ENCODE data around the gene TBC1D9B.
"Not testable (repeated sequence)": the region's sequence is repeated elsewhere in the genome, so short reads cannot be mapped to it uniquely, and the experiment has no call there.

The TBC1D9B gene

GRCh38 chr5:179840766-179841165 is 66.9 kb downstream of the TBC1D9B start:
- POLR2A ChIA-PET: no interaction called here

GRCh38 chr5:179840321-179840720 is 67.4 kb downstream of the TBC1D9B start:
- H3K27me3 ChIP-seq (replicated peaks in 2 of 5; ENCODE audit: control insufficient read depth in 4 of 5, insufficient read depth in 5 of 5, low read length in 4 of 5): no peaks in the 10 kb centered on the region
- H3K36me3 ChIP-seq (ENCODE audit: control insufficient read depth in 4 of 4, insufficient read depth in 4 of 4, low read length in 3 of 4): peaks cover 13 to 74% (median 40%) of the 10 kb centered on the region in 4 experiments
- CTCF ChIA-PET: interaction anchor here (0.8 kb wide), 1 partner anchor 9 kb away, joined by 3 read pairs; no protein-coding TSS in a partner anchor
- POLR2A ChIA-PET: no interaction called here
- WGBS (ENCODE audit: insufficient coverage): 98% methylated on average over 11 of the region's 11 CpGs
- H3K9me3 ChIP-seq (ENCODE audit: control extremely low read depth in 1 of 5, control insufficient read depth in 4 of 5, insufficient read depth in 2 of 5, low read depth in 1 of 5, low read length in 4 of 5): peaks cover 0 to 5% (median 2%) of the 10 kb centered on the region in 5 experiments
- DNase-seq: no peak
- no peak overlapping the region for H3K27ac ChIP-seq (ENCODE audit: insufficient read depth in 1 of 2, low read depth in 1 of 2, low read length in 2 of 2, poor library complexity in 1 of 2, severe bottlenecking in 2 of 2)
- peaks cover 0 to 2% (median 0%) of the 10 kb centered on the region in 4 experiments for H3K4me1 ChIP-seq (ENCODE audit: control extremely low read depth in 1 of 4, control insufficient read depth in 4 of 4, insufficient read depth in 4 of 4, low read length in 3 of 4)
- H3K4me3 ChIP-seq (ENCODE audit: control insufficient read depth in 1 of 7, extremely low read depth in 1 of 7, insufficient read depth in 4 of 7, low read depth in 2 of 7, low read length in 6 of 7): no peak overlapping the region

More at GRCh38 chr5:179840766-179841165, 66.9 kb downstream of the TBC1D9B start:
- H3K4me1 ChIP-seq (ENCODE audit: control extremely low read depth in 1 of 4, control insufficient read depth in 4 of 4, insufficient read depth in 4 of 4, low read length in 3 of 4): peaks cover 0 to 2% (median 0%) of the 10 kb centered on the region in 4 experiments
- DNase-seq: no peak
- H3K27ac ChIP-seq (ENCODE audit: insufficient read depth in 1 of 2, low read depth in 1 of 2, low read length in 2 of 2, poor library complexity in 1 of 2, severe bottlenecking in 2 of 2): no peak overlapping the region
- no peaks in the 10 kb centered on the region for H3K27me3 ChIP-seq (replicated peaks in 2 of 5; ENCODE audit: control insufficient read depth in 4 of 5, insufficient read depth in 5 of 5, low read length in 4 of 5)
- H3K36me3 ChIP-seq (ENCODE audit: control insufficient read depth in 4 of 4, insufficient read depth in 4 of 4, low read length in 3 of 4): peaks cover 13 to 74% (median 43%) of the 10 kb centered on the region in 4 experiments
- CTCF ChIA-PET: interaction anchor here (1.3 kb wide), 1 partner anchor 39 kb away, joined by 7 read pairs; no protein-coding TSS in a partner anchor
- no peak overlapping the region for H3K4me3 ChIP-seq (ENCODE audit: control insufficient read depth in 1 of 7, extremely low read depth in 1 of 7, insufficient read depth in 4 of 7, low read depth in 2 of 7, low read length in 6 of 7)
- 97% methylated on average over 16 of the region's 17 CpGs for WGBS (ENCODE audit: insufficient coverage)
- peaks cover 0 to 6% (median 4%) of the 10 kb centered on the region in 5 experiments for H3K9me3 ChIP-seq (ENCODE audit: control extremely low read depth in 1 of 5, control insufficient read depth in 4 of 5, insufficient read depth in 2 of 5, low read depth in 1 of 5, low read length in 4 of 5)

DNA sequence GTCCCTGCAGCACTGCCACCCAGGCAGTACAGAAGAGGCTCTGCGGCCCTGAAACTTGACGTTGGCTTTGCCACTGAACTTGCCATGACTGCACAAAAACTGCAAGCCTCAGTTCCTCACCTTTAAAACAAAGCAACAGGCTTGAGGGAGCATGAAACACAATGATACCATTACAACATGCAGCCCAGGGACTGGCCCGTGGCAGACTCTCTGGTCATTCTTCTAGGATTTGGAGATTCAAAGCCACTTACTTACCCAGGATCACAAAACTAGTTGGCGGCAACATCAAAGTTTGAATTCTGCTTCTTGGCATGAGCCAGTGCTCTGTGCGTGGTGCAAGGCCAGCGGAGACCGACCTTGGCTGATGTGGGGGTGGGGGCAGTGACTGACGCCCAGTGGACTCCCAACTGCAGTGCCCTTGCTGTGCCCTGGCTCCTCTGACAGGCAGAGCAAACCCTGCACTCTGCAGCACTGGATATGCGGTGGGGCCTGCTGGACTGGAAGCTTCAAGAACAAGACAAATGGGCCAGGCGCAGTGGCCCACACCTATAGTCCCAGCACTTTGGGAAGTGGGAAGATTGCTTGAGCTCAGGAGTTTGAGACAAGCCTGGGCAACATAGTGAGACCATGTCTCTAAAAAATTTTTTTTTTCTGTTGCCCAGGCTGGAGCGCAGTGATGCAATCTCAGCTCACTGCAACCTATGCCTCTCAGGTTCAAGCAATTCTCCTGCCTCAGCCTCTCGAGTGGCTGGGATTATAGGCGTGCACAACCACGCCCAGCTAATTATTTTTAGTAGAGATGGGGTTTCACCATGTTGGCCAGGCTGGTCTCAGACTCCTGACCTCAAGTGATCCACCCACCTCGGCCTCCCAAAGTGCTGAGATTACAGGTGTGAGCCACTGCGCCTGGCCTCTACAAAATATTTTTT is 68.1 kb downstream of the TBC1D9B start:
- Histone ChIP-seq H3K9me3 (ENCODE audit: control extremely low read depth in 1 of 5, control insufficient read depth in 4 of 5, insufficient read depth in 2 of 5, low read depth in 1 of 5, low read length in 4 of 5) (peaks cover 0 to 4% (median 2%) of the 10 kb centered on the region in 5 experiments), H3K4me3 (ENCODE audit: control insufficient read depth in 1 of 7, extremely low read depth in 1 of 7, insufficient read depth in 4 of 7, low read depth in 2 of 7, low read length in 6 of 7) (no peak overlapping the region), H3K4me1 (ENCODE audit: control extremely low read depth in 1 of 4, control insufficient read depth in 4 of 4, insufficient read depth in 4 of 4, low read length in 3 of 4) (peaks cover 0 to 2% (median 0%) of the 10 kb centered on the region in 4 experiments), H3K27me3 (replicated peaks in 2 of 5; ENCODE audit: control insufficient read depth in 4 of 5, insufficient read depth in 5 of 5, low read length in 4 of 5) (no peaks in the 10 kb centered on the region), H3K27ac (ENCODE audit: insufficient read depth in 1 of 2, low read depth in 1 of 2, low read length in 2 of 2, poor library complexity in 1 of 2, severe bottlenecking in 2 of 2) (no peak overlapping the region), H3K36me3 (ENCODE audit: control insufficient read depth in 4 of 4, insufficient read depth in 4 of 4, low read length in 3 of 4) (peaks cover 13 to 72% (median 39%) of the 10 kb centered on the region in 4 experiments)
- over 99% methylated on average over 13 of the region's 16 CpGs for WGBS (ENCODE audit: insufficient coverage)
- no peak for DNase-seq
- CTCF ChIA-PET: interaction anchor here (0.8 kb wide), 1 partner anchor 8 kb away, joined by 3 read pairs; no protein-coding TSS in a partner anchor
- POLR2A ChIA-PET: interaction anchor here (0.6 kb wide), 1 partner anchor 12 kb away, joined by 3 read pairs; no protein-coding TSS in a partner anchor

GRCh38 chr5:179837076-179838011 is 70.4 kb downstream of the TBC1D9B start:
- POLR2A ChIA-PET: interaction anchor here (0.5 to 2.4 kb wide), 9 partner anchors 8 to 94 kb away, joined by 3 to 10 read pairs (median 3); partner anchors contain the start of gene SQSTM1
- Histone ChIP-seq H3K4me3 (ENCODE audit: control insufficient read depth in 1 of 7, extremely low read depth in 1 of 7, insufficient read depth in 4 of 7, low read depth in 2 of 7, low read length in 6 of 7) (no peak overlapping the region), H3K4me1 (ENCODE audit: control extremely low read depth in 1 of 4, control insufficient read depth in 4 of 4, insufficient read depth in 4 of 4, low read length in 3 of 4) (peaks cover 0 to 2% (median 0%) of the 10 kb centered on the region in 4 experiments), H3K9me3 (ENCODE audit: control extremely low read depth in 1 of 5, control insufficient read depth in 4 of 5, insufficient read depth in 2 of 5, low read depth in 1 of 5, low read length in 4 of 5) (no peaks in the 10 kb centered on the region), H3K27ac (ENCODE audit: insufficient read depth in 1 of 2, low read depth in 1 of 2, low read length in 2 of 2, poor library complexity in 1 of 2, severe bottlenecking in 2 of 2) (peak overlapping the region in 1 of 2 experiments; percentile 36), H3K36me3 (ENCODE audit: control insufficient read depth in 4 of 4, insufficient read depth in 4 of 4, low read length in 3 of 4) (peaks cover 21 to 80% (median 56%) of the 10 kb centered on the region in 4 experiments), H3K27me3 (replicated peaks in 2 of 5; ENCODE audit: control insufficient read depth in 4 of 5, insufficient read depth in 5 of 5, low read length in 4 of 5) (no peaks in the 10 kb centered on the region)
- CTCF ChIA-PET: interaction anchor here (1.0 to 1.6 kb wide), 6 partner anchors 10 to 83 kb away, joined by 3 to 5 read pairs (median 4); no protein-coding TSS in a partner anchor
- no peak for DNase-seq
- 95% methylated on average over 13 of the region's 15 CpGs for WGBS (ENCODE audit: insufficient coverage)

DNA sequence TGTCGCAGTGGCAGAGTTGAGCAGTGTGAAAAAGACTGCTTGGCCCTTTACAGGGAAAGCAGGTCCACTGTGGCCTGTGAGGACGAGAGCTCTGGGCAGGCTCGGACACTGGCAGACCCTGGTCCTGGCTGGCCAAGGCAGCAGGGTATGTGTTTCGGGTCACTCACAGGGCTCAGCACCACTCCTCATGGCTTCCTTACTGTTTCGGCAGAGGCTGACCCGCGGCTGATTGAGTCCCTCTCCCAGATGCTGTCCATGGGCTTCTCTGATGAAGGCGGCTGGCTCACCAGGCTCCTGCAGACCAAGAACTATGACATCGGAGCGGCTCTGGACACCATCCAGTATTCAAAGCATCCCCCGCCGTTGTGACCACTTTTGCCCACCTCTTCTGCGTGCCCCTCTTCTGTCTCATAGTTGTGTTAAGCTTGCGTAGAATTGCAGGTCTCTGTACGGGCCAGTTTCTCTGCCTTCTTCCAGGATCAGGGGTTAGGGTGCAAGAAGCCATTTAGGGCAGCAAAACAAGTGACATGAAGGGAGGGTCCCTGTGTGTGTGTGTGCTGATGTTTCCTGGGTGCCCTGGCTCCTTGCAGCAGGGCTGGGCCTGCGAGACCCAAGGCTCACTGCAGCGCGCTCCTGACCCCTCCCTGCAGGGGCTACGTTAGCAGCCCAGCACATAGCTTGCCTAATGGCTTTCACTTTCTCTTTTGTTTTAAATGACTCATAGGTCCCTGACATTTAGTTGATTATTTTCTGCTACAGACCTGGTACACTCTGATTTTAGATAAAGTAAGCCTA is 71.3 kb downstream of the TBC1D9B start:
- Histone ChIP-seq H3K27me3 (replicated peaks in 2 of 5; ENCODE audit: control insufficient read depth in 4 of 5, insufficient read depth in 5 of 5, low read length in 4 of 5) (no peaks in the 10 kb centered on the region), H3K9me3 (ENCODE audit: control extremely low read depth in 1 of 5, control insufficient read depth in 4 of 5, insufficient read depth in 2 of 5, low read depth in 1 of 5, low read length in 4 of 5) (no peaks in the 10 kb centered on the region), H3K36me3 (ENCODE audit: control insufficient read depth in 4 of 4, insufficient read depth in 4 of 4, low read length in 3 of 4) (peaks cover 22 to 83% (median 57%) of the 10 kb centered on the region in 4 experiments), H3K4me1 (ENCODE audit: control extremely low read depth in 1 of 4, control insufficient read depth in 4 of 4, insufficient read depth in 4 of 4, low read length in 3 of 4) (peaks cover 0 to 2% (median 0%) of the 10 kb centered on the region in 4 experiments), H3K27ac (ENCODE audit: insufficient read depth in 1 of 2, low read depth in 1 of 2, low read length in 2 of 2, poor library complexity in 1 of 2, severe bottlenecking in 2 of 2) (peak overlapping the region in 1 of 2 experiments; percentile 40), H3K4me3 (ENCODE audit: control insufficient read depth in 1 of 7, extremely low read depth in 1 of 7, insufficient read depth in 4 of 7, low read depth in 2 of 7, low read length in 6 of 7) (no peak overlapping the region)
- CTCF ChIA-PET: interaction anchor here (1.0 to 1.6 kb wide), 4 partner anchors 11 to 82 kb away, joined by 3 to 6 read pairs (median 4); no protein-coding TSS in a partner anchor
- POLR2A ChIA-PET: interaction anchor here (0.5 to 2.4 kb wide), 7 partner anchors 9 to 104 kb away, joined by 3 to 10 read pairs (median 4); no protein-coding TSS in a partner anchor
- 93% methylated on average over 19 of the region's 19 CpGs for WGBS (ENCODE audit: insufficient coverage)
- peak; percentile 55 to 83 (median 77) for DNase-seq

DNA sequence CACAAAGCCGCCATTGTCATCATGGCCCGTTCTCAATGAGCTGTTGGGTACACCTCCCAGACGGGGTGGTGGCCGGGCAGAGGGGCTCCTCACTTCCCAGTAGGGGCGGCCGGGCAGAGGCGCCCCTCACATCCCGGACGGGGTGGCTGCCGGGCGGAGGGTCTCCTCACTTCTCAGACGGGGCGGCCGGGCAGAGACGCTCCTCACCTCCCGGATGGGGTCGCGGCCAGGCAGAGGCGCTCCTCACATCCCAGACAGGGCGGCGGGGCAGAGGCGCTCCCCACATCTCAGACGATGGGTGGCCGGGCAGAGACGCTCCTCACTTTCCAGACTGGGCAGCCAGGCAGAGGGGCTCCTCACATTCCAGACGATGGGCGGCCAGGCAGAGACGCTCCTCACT is 72.8 kb downstream of the TBC1D9B start:
- 100% methylated on average over 5 of the region's 28 CpGs for WGBS (ENCODE audit: insufficient coverage)
- CTCF ChIA-PET: interaction anchor here (1.0 to 14.0 kb wide), 2 partner anchors 33 to 37 kb away, joined by 4 to 124 read pairs; no protein-coding TSS in a partner anchor
- POLR2A ChIA-PET; H3K27ac ChIP-seq (ENCODE audit: insufficient read depth in 1 of 2, low read depth in 1 of 2, low read length in 2 of 2, poor library complexity in 1 of 2, severe bottlenecking in 2 of 2); DNase-seq; H3K9me3 ChIP-seq (ENCODE audit: control extremely low read depth in 1 of 5, control insufficient read depth in 4 of 5, insufficient read depth in 2 of 5, low read depth in 1 of 5, low read length in 4 of 5); H3K4me3 ChIP-seq (ENCODE audit: control insufficient read depth in 1 of 7, extremely low read depth in 1 of 7, insufficient read depth in 4 of 7, low read depth in 2 of 7, low read length in 6 of 7); H3K27me3 ChIP-seq (replicated peaks in 2 of 5; ENCODE audit: control insufficient read depth in 4 of 5, insufficient read depth in 5 of 5, low read length in 4 of 5); H3K4me1 ChIP-seq (ENCODE audit: control extremely low read depth in 1 of 4, control insufficient read depth in 4 of 4, insufficient read depth in 4 of 4, low read length in 3 of 4): not testable (repeated sequence)
- peaks cover 19 to 84% (median 59%) of the 10 kb centered on the region in 4 experiments for H3K36me3 ChIP-seq (ENCODE audit: control insufficient read depth in 4 of 4, insufficient read depth in 4 of 4, low read length in 3 of 4)
